Cardiac muscle cell (in vitro differentiated cells and primary cell): ENCODE results near the gene MUC20. TPM values are rescaled to one million over a fixed set of nuclear protein-coding genes. Genes with fewer than 3 reads are reported as not detected.
A peak's percentile ranks its signal among the peaks of the same experiment; 100 is the strongest.

Source experiments
- DNase-seq, 2 donors: peaks; one replicate each; pipeline versions ENCODE4 v3.0.0 to v3.0.0-alpha.2; 2010 to 2017; ENCODE audit warnings: low read depth in 1 of 2, low spot score in 1 of 2
- H3K27ac ChIP-seq: fragments of 200-600 bp; sonication (generic); 2 replicates; pipeline ENCODE4 v1.5.1; 2016
- H3K27me3 ChIP-seq: fragments of 200-600 bp; sonication (generic); 2 replicates; pipeline ENCODE4 v1.6.0; 2016; ENCODE audit warnings: control low read depth
- H3K36me3 ChIP-seq: fragments of 200-600 bp; sonication (generic); 2 replicates; pipeline ENCODE4 v1.5.1; 2016; ENCODE audit warnings: control low read depth
- H3K4me1 ChIP-seq: fragments of 200-600 bp; sonication (generic); 2 replicates; pipeline ENCODE4 v1.8.1; 2017; ENCODE audit warnings: low read depth, mild to moderate bottlenecking, mixed run types
- H3K4me3 ChIP-seq: fragments of 200-600 bp; sonication (generic); 2 replicates; pipeline ENCODE4 v1.5.1; 2016; ENCODE audit warnings: mild to moderate bottlenecking
- H3K9me3 ChIP-seq: fragments of 200-600 bp; sonication (generic); 2 replicates; pipeline ENCODE4 v1.5.1; 2017; ENCODE audit warnings: low read depth, mild to moderate bottlenecking, control low read depth
- polyA plus RNA-seq: library from polyadenylated mRNA; unstranded; fragments of >200 nt; fragmentation: Nextera tagmentation; extraction: Ambion mirVana; gene quantifications from 2 replicates; pipeline ENCODE4 v1.2.1, GENCODE V29; 2016
- total RNA-seq: library from RNA; depleted of rRNA; stranded (reverse); fragments of >200 nt; gene quantifications from 2 replicates; pipeline ENCODE4 v1.2.3, GENCODE V29; 2016
- TF ChIP-seq, protein P1 (sequence below): IDR thresholded peaks from 2 replicates; pipeline ENCODE4 v1.5.1; 2012; ENCODE audit warnings: low read depth, mild to moderate bottlenecking, low read length

MUC20 gene
- total and polyA plus RNA-seq, 2 experiments from 2014 or later, result 5.5 to 8.7 TPM

GRCh38 chr3:195699860-195700259 lies 20.9 kb upstream of the MUC20 start:
- no peaks in the 10 kb centered on the region for H3K9me3 ChIP-seq
- no peaks in the 10 kb centered on the region for H3K36me3 ChIP-seq
- TF ChIP-seq, protein P1, sequence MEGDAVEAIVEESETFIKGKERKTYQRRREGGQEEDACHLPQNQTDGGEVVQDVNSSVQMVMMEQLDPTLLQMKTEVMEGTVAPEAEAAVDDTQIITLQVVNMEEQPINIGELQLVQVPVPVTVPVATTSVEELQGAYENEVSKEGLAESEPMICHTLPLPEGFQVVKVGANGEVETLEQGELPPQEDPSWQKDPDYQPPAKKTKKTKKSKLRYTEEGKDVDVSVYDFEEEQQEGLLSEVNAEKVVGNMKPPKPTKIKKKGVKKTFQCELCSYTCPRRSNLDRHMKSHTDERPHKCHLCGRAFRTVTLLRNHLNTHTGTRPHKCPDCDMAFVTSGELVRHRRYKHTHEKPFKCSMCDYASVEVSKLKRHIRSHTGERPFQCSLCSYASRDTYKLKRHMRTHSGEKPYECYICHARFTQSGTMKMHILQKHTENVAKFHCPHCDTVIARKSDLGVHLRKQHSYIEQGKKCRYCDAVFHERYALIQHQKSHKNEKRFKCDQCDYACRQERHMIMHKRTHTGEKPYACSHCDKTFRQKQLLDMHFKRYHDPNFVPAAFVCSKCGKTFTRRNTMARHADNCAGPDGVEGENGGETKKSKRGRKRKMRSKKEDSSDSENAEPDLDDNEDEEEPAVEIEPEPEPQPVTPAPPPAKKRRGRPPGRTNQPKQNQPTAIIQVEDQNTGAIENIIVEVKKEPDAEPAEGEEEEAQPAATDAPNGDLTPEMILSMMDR, result no peak
- H3K27me3 ChIP-seq, result no peaks in the 10 kb centered on the region
- H3K4me1 ChIP-seq, result no peaks in the 10 kb centered on the region
- peak overlapping the region; percentile 7 for H3K27ac ChIP-seq
- DNase-seq, result no peak
- no peak overlapping the region for H3K4me3 ChIP-seq

DNA sequence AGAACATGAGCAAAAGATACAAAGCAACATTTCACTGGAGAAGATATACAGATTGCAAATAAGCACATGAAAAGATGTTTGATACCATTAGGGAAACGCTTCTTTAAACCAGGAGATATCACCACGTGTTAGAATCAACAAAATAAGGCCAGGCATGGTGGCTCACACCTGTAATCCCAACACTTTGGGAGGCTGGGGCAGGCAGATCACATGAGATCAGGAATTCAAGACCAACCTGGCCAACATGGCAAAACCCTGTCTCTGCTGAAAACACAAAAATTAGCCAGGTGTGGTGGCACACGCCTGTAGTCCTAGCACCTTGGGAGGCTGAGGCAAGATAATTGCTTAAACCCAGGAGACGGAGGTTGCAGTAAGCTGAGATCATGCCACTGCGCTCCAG lies 20.5 kb upstream of the MUC20 start:
- no peaks in the 10 kb centered on the region for H3K4me1 ChIP-seq
- H3K27ac ChIP-seq, result peak overlapping the region; percentile 7
- no peaks in the 10 kb centered on the region for H3K9me3 ChIP-seq
- H3K4me3 ChIP-seq, result no peak overlapping the region
- DNase-seq, result no peak
- TF ChIP-seq, protein P1, result no peak
- H3K27me3 ChIP-seq, result no peaks in the 10 kb centered on the region
- no peaks in the 10 kb centered on the region for H3K36me3 ChIP-seq

GRCh38 chr3:195701042-195701915 lies 19.5 kb upstream of the MUC20 start:
- Histone ChIP-seq H3K27me3 (no peaks in the 10 kb centered on the region), H3K9me3 (no peaks in the 10 kb centered on the region), H3K4me3 (no peak overlapping the region)

GRCh38 chr3:195703776-195704175 lies 17.0 kb upstream of the MUC20 start:
- H3K36me3 ChIP-seq, result no peaks in the 10 kb centered on the region
- TF ChIP-seq, protein P1, result no peak
- no peaks in the 10 kb centered on the region for H3K9me3 ChIP-seq
- no peaks in the 10 kb centered on the region for H3K4me1 ChIP-seq
- no peaks in the 10 kb centered on the region for H3K27me3 ChIP-seq
- no peak overlapping the region for H3K27ac ChIP-seq
- no peak overlapping the region for H3K4me3 ChIP-seq
- DNase-seq, result no peak

More at GRCh38 chr3:195701042-195701915, 19.5 kb upstream of the MUC20 start:
- TF ChIP-seq, protein P1, result no peak
- H3K27ac ChIP-seq, result no peak overlapping the region
- no peak for DNase-seq
- H3K36me3 ChIP-seq, result no peaks in the 10 kb centered on the region
- no peaks in the 10 kb centered on the region for H3K4me1 ChIP-seq

- H3K36me3 ChIP-seq, result no peaks in the 10 kb centered on the region
- H3K27me3 ChIP-seq, result no peaks in the 10 kb centered on the region
- no peaks in the 10 kb centered on the region for H3K4me1 ChIP-seq
- no peak overlapping the region for H3K27ac ChIP-seq
- TF ChIP-seq, protein P1, result no peak
- no peak for DNase-seq
- H3K4me3 ChIP-seq, result no peak overlapping the region
- H3K9me3 ChIP-seq, result no peaks in the 10 kb centered on the region
These were observed 16.3 kb upstream of the MUC20 start for GRCh38 chr3:195704433-195704999.
